Activated naive CD8-positive, alpha-beta T cell treated with anti-CD3 and anti-CD28 coated beads for 36 hours (primary cell): ENCODE data around the gene PODNL1. TPM values are rescaled to one million over a fixed set of nuclear protein-coding genes. Genes with fewer than 3 reads are reported as not detected.

Source experiments
- DNase-seq: peaks from one replicate; pipeline ENCODE4 v3.0.0; 2021
- H3K27ac Mint-ChIP-seq: one replicate; pipeline ENCODE4 v1.8.0; 2022; ENCODE audit warnings: mild to moderate bottlenecking, moderate library complexity, mixed read lengths
- H3K27me3 Mint-ChIP-seq: one replicate; pipeline ENCODE4 v1.8.0; 2022; ENCODE audit warnings: mild to moderate bottlenecking, mixed read lengths
- H3K36me3 Mint-ChIP-seq: one replicate; pipeline ENCODE4 v1.8.0; 2021; ENCODE audit warnings: mild to moderate bottlenecking, mixed read lengths
- H3K4me1 Mint-ChIP-seq: one replicate; pipeline ENCODE4 v1.8.0; 2021; ENCODE audit warnings: mixed read lengths
- H3K4me3 Mint-ChIP-seq: one replicate; pipeline ENCODE4 v1.8.0; 2022; ENCODE audit warnings: mild to moderate bottlenecking, moderate library complexity, mixed read lengths
- H3K9me3 Mint-ChIP-seq: one replicate; pipeline ENCODE4 v1.8.0; 2022; ENCODE audit warnings: mixed read lengths
- total RNA-seq, 2 experiments: library from RNA; stranded (reverse); gene quantifications; one replicate each; pipeline ENCODE4 v1.2.3, GENCODE V29; 2021

Gene PODNL1
- total RNA-seq, 2 experiments from 2014 or later, result not detected

DNA sequence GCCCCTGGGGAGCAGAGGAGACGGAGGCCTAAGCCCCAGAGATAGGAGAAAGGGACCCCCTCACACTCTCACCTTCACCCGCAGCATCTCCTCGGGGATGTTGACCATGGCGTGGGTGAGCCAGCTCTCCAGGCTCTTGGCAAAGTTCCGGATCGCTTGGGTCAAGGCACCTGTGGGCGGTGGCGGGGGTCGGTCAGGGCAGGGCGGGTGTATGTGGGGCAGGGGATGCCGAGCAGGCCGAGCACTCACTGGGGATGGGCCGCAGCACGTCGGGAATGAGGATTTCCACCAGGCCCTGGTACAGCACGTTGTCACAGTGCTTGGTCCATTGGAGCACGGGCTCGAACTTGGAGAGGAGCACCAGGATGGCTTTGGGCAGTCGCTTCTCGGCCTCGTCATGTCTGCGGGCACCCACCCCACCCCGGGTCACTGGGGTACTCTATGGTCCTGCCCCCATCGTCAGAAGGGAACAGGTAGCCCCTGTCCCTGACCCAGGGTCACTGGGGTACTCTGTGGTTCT is 27.2 kb upstream of the PODNL1 start:
- no peak overlapping the region for H3K27ac Mint-ChIP-seq
- no peaks in the 10 kb centered on the region for H3K27me3 Mint-ChIP-seq
- no peak for DNase-seq
- peaks cover 4% of the 10 kb centered on the region for H3K4me1 Mint-ChIP-seq
- peaks cover 9% of the 10 kb centered on the region for H3K36me3 Mint-ChIP-seq
- no peak overlapping the region for H3K4me3 Mint-ChIP-seq
- no peaks in the 10 kb centered on the region for H3K9me3 Mint-ChIP-seq

DNA sequence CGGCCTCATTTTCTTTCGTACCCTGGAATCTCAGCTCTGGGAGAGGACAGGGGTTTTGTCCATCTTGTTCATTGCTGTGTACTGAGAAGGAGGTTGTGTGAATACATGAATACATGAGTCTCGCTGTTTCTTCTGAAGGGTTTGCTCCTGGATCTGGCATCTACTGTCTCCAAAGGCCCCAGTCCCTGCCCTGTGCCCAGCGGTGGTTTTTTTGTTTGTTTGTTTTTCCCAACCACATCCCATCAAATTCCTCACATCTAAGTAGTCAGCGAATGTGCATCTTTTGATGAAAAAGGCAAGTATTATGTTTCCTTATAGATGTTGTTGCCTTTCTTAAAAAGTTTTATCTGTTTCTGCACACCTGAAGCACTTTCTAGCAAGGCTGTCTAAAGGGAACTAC is 26.6 kb upstream of the PODNL1 start:
- DNase-seq, result no peak
- Mint-ChIP-seq H3K27me3 (no peaks in the 10 kb centered on the region), H3K27ac (no peak overlapping the region), H3K36me3 (peaks cover 9% of the 10 kb centered on the region), H3K9me3 (no peaks in the 10 kb centered on the region), H3K4me1 (peaks cover 4% of the 10 kb centered on the region), H3K4me3 (no peak overlapping the region)

DNA sequence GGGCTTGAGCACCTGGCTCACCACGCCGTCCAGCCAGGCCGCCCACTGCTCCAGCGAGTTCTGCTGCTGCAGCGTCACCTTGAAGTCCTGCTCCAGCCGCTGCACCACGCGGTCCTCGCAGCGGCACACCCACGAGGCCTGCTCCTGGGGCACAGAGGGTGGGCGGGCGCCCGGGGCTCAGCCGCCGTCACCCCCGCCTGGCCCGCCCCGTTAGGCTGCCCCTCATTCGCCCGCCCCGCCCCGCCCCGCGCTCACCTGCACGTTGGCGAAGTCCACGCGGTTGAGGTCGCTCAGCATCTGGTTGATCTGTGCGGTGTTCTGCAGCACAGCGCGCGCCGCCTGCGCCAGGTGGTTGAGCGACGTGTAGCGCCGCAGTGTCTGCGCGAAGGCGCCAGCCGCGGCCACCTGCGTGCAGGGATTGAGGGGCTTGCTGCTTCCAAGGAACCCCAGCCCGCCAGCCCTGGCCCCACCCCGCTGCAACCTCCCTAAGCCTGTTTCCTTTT is 25.4 kb upstream of the PODNL1 start:
- peaks cover 6% of the 10 kb centered on the region for H3K36me3 Mint-ChIP-seq
- DNase-seq, result no peak
- peaks cover 4% of the 10 kb centered on the region for H3K4me1 Mint-ChIP-seq
- no peaks in the 10 kb centered on the region for H3K9me3 Mint-ChIP-seq
- no peak overlapping the region for H3K27ac Mint-ChIP-seq
- H3K27me3 Mint-ChIP-seq, result no peaks in the 10 kb centered on the region
- no peak overlapping the region for H3K4me3 Mint-ChIP-seq

DNA sequence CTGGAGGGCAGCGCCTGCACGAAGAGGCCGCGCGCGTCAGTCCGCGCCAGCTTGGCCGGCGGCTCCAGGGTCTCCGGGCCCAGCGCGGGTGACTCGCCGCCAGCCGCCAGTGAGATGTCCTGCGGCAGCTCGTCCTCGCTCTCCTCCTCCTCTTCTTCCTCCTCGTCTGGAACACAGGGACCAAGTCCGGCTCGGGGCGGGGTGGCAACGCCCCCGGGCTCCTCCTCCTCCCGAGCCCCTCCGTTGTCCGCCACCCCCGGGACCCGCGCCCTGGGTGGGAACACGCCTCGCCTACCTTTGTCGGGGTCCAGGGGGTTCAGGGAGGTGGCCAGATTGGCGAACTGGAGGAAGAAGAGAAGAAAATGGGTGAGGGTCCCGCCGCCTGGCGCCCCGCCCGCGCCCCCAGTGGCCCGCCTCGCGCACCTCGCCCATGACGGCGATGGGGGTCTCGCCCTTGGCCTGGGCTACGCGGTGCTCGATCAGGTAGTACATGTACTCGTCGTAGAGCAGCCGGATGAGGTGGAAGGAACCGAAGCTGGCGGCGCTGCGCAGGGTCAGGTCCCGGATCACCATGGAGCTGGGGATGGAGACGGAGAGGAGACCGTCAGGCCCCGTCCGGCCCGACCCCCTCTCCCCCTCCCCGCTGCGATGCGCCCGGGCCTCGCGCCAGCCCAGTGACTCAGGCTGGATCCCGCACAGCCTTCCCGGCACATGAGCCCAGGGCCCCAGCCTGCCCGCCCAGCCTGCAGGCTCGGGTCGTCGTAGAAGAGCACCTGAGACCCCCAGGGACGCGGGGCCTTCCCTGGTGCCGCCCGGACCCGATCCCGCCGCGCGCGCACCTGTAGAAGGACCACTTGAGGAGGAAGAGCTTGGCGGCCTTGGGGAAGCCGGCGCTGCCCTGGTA is 24.7 kb upstream of the PODNL1 start:
- Mint-ChIP-seq H3K36me3 (peaks cover 6% of the 10 kb centered on the region), H3K27ac (no peak overlapping the region), H3K4me3 (no peak overlapping the region)

GRCh38 chr19:13961826-13962698 is 23.8 kb upstream of the PODNL1 start:
- no peak for DNase-seq
- Mint-ChIP-seq H3K4me1 (peaks cover 4% of the 10 kb centered on the region), H3K27ac (no peak overlapping the region), H3K36me3 (peaks cover 6% of the 10 kb centered on the region), H3K27me3 (no peaks in the 10 kb centered on the region), H3K4me3 (no peak overlapping the region), H3K9me3 (no peaks in the 10 kb centered on the region)

More for the DNA sequence above, 24.7 kb upstream of the PODNL1 start:
- Mint-ChIP-seq H3K9me3 (no peaks in the 10 kb centered on the region), H3K4me1 (peaks cover 4% of the 10 kb centered on the region), H3K27me3 (no peaks in the 10 kb centered on the region)
- DNase-seq, result no peak

DNA sequence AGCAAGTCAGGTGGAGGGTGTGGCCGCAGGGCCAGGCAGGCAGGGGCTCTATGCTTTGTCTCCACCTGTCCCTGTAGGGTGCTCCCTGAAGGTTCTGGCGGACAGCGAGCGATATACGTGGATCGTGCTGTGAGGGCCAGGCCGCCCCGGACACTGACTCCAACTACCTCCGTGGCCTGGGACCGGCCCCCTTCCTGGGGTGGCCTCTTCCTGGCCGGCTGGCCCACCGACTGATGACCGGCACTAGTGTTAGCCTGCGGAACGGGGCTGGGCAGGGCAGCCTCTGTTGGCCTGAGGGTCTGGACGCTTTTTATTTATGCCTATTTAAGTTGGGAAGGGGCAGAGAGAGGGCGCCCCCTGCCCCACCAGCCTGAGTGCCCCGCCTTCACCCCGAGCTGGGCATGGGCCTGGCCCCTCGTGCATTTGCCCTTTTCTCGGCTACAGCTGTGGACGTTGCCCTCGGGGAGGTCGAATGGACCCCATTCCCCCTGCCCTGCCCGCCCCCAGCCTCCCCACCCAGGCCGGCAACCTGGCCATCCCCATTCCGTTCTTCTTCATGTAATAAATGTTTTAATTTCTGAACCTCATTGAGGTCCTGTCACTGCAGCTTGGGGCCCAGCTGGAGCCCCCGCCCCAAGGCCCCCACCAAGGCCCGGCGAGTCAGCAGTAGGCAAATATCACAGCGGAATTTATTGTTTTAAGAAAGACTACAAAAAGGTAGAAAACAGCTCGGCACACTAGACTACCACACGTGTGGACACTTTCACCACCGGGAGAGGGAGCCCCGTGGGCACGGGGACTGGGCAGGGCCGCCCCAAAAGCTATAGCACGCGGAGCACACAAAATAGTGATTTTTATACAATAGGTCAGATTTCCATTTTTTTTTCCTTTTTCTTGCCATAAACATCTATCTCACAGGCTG is 22.9 kb upstream of the PODNL1 start:
- H3K27ac Mint-ChIP-seq, result no peak overlapping the region
- H3K27me3 Mint-ChIP-seq, result no peaks in the 10 kb centered on the region
- peaks cover 4% of the 10 kb centered on the region for H3K4me1 Mint-ChIP-seq
- H3K36me3 Mint-ChIP-seq, result peaks cover 6% of the 10 kb centered on the region
- H3K4me3 Mint-ChIP-seq, result no peak overlapping the region
- no peaks in the 10 kb centered on the region for H3K9me3 Mint-ChIP-seq
- DNase-seq, result no peak

- DNase-seq, result no peak
- Mint-ChIP-seq H3K4me3 (no peak overlapping the region), H3K9me3 (no peaks in the 10 kb centered on the region), H3K27me3 (no peaks in the 10 kb centered on the region), H3K27ac (no peak overlapping the region), H3K36me3 (peaks cover 6% of the 10 kb centered on the region), H3K4me1 (peaks cover 4% of the 10 kb centered on the region)
Observed at GRCh38 chr19:13959962-13960862, 22.0 kb upstream of the PODNL1 start.

- Mint-ChIP-seq H3K4me3 (no peak overlapping the region), H3K27me3 (no peaks in the 10 kb centered on the region), H3K4me1 (peaks cover 4% of the 10 kb centered on the region), H3K9me3 (no peaks in the 10 kb centered on the region), H3K36me3 (peaks cover 9% of the 10 kb centered on the region), H3K27ac (no peak overlapping the region)
- no peak for DNase-seq
Observed at GRCh38 chr19:13959141-13959961, 21.1 kb upstream of the PODNL1 start.

- no peaks in the 10 kb centered on the region for H3K27me3 Mint-ChIP-seq
- peaks cover 9% of the 10 kb centered on the region for H3K36me3 Mint-ChIP-seq
- no peak overlapping the region for H3K27ac Mint-ChIP-seq
- peaks cover 11% of the 10 kb centered on the region for H3K4me1 Mint-ChIP-seq
- no peaks in the 10 kb centered on the region for H3K9me3 Mint-ChIP-seq
- no peak for DNase-seq
- H3K4me3 Mint-ChIP-seq, result no peak overlapping the region
Observed at GRCh38 chr19:13958043-13958442, 19.8 kb upstream of the PODNL1 start.

- no peak overlapping the region for H3K27ac Mint-ChIP-seq
- H3K27me3 Mint-ChIP-seq, result no peaks in the 10 kb centered on the region
- H3K4me3 Mint-ChIP-seq, result no peak overlapping the region
- DNase-seq, result no peak
- no peaks in the 10 kb centered on the region for H3K9me3 Mint-ChIP-seq
- peaks cover 11% of the 10 kb centered on the region for H3K4me1 Mint-ChIP-seq
- H3K36me3 Mint-ChIP-seq, result peaks cover 9% of the 10 kb centered on the region
Observed at GRCh38 chr19:13957051-13957450, 18.8 kb upstream of the PODNL1 start.

- Mint-ChIP-seq H3K36me3 (peaks cover 4% of the 10 kb centered on the region), H3K4me3 (no peak overlapping the region)
Observed at GRCh38 chr19:13956365-13956744, 18.1 kb upstream of the PODNL1 start.

DNA sequence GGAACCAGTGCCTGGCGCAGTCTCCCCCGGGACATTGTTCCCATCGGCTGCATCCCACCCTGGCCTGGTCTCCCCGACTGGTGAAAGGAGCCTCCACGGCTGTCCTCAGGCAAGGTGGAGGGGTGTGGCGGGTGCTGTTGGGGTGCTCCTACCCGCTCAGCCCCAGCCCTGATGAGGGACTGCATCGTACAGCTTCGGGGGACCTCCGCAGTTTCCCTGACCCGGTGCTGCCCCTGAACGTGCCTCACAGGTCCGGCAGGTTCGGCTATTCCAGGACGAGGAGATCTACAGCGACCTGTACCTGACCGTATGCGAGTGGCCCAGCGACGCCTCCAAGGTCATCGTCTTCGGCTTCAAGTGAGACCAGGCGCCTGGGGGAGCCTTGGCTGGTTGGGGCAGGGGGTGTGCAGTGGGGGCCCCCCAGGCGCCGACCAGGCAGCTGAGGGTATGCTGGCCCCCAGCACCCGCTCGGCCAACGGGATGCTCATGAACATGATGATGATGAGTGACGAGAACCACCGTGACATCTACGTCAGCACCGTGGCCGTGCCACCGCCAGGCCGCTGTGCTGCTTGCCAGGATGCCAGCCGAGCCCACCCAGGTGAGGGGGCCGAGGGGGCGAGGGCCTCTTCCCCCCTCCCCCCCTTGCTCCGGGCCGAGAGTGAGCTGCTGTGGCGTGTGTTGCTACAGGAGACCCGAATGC is 17.6 kb upstream of the PODNL1 start:
- H3K9me3 Mint-ChIP-seq, result no peaks in the 10 kb centered on the region
- H3K4me1 Mint-ChIP-seq, result peaks cover 9% of the 10 kb centered on the region
- no peak overlapping the region for H3K4me3 Mint-ChIP-seq
- peak overlapping the region; percentile 27 for H3K27ac Mint-ChIP-seq
- peaks cover 3% of the 10 kb centered on the region for H3K36me3 Mint-ChIP-seq
- H3K27me3 Mint-ChIP-seq, result no peaks in the 10 kb centered on the region
- DNase-seq, result no peak

More at GRCh38 chr19:13956365-13956744, 18.1 kb upstream of the PODNL1 start:
- H3K4me1 Mint-ChIP-seq, result peaks cover 9% of the 10 kb centered on the region
- H3K9me3 Mint-ChIP-seq, result no peaks in the 10 kb centered on the region
- no peak overlapping the region for H3K27ac Mint-ChIP-seq
- no peaks in the 10 kb centered on the region for H3K27me3 Mint-ChIP-seq
- DNase-seq, result no peak
